Suppressor macrophage treated with lipopolysaccharide for 4 hours (primary cell): ENCODE results near the gene PODNL1.
A peak's percentile ranks its signal among the peaks of the same experiment; 100 is the strongest.
"Not testable (repeated sequence)": the region's sequence is repeated elsewhere in the genome, so short reads cannot be mapped to it uniquely, and the experiment has no call there.

Experiments
- DNase-seq: peaks from one replicate; pipeline ENCODE4 v3.0.0-alpha.2; 2020

The PODNL1 gene

GRCh38 chr19:13923194-13923987 lies 14.8 kb downstream of the PODNL1 start:
- no peak for DNase-seq

GRCh38 chr19:13922118-13922517 lies 16.1 kb downstream of the PODNL1 start:
- DNase-seq, result not testable (repeated sequence)

- peak; percentile 29 for DNase-seq
Measured at GRCh38 chr19:13920940-13921747, 17.1 kb downstream of the PODNL1 start.

- no peak for DNase-seq
Measured at GRCh38 chr19:13920524-13920923, 17.7 kb downstream of the PODNL1 start.

GRCh38 chr19:13918726-13919411 lies 19.3 kb downstream of the PODNL1 start:
- no peak for DNase-seq

DNA sequence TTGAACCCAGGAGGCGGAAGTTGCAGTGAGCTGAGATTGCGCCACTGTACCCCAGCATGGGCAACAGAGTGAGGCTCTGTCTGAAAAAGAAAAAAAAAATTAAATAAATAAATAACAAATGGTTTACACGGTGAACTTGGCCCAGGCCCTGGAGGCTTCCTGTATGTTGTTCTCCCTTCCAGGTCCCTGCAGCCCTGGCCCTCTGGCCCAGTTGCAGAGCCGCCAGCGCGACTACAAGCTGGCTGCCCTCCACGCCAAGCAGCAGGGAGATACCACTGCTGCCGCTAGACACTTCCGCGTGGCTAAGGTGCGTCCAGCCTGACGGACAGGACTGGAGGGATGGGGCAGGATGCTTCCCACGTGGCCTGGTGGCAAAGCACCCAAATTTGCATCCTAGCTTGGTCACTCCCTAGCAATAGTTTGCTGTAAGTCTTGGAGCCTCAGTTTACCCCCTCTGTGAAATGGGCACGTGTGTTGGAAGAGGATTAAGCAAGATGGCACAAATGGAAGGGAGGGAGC lies 20.3 kb downstream of the PODNL1 start:
- no peak for DNase-seq

DNA sequence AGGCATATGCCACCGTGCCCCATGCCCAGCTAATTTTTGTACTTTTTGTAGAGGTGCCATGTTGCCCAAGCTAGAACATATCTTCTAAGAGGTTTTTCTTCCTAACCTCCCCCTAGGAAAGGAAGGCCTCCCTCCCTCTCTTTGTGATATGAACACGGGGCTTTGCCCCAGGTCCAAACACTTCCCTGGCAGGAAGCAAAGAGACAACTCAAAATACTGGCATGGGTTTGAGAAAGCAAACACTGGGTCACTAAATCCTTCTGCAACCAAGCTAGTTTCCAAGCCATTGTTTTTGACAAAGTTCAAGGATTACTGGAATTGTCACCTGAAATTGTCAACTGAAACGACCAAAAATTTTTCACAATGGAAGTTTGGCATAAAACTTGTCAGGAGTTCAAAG lies 23.4 kb downstream of the PODNL1 start:
- DNase-seq, result no peak

DNA sequence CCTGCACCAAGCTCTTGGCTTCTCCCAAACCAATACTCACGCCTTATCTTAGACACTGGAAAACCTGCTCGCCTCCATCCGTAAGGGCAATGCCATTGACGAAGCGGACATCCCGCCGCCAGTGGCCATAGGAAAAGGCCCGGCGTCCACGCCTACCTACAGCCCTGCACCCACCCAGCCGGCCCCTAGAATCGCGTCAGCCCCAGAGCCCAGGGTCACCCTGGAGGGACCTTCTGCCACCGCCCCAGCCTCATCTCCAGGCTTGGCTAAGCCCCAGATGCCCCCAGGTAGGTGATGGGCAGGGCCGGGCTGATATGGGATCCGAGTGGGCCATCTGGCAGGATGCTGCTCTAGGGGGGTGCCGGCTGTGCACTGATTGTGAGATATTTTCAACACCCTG lies 24.9 kb downstream of the PODNL1 start:
- DNase-seq, result no peak

GRCh38 chr19:13909430-13909829 lies 28.8 kb downstream of the PODNL1 start:
- no peak for DNase-seq

DNA sequence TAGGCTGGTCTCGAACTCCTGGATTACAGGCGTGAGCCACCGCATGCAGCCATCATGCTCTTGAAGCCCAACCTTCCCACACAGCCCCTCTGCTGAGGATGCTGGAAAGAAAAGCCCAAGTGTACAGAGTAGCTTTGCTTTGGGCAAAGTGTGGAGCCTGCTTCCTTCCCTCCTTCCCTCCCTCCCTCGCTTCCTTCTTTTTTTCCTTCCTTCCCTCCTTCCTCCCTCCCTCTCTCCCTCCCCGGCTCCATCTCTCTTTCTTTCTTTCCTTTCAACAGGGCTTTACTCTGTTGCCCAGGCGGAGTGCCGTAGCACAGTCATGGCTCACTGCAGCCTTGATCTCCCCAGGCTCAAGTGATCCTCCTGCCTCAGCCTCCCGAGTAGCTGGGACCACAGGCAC lies 29.5 kb downstream of the PODNL1 start:
- DNase-seq, result no peak

DNA sequence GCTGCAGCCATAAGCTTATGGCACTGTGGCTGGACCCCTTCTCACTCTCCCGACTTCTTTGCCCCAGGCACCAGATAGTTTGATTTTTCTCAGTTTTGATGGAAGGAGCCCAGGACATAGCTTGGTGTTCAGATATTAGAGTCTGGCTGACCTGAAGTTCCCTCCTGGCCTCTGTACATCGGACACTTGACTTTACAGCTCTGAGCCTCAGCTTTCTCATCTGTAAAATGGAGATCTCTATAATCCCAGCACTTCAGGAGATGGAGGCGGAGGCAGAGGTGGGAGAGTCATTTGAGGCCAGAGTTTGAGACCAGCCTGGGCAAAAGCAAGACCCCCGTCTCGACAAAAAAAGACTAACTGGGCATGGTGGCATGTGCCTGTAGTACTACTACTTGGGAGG lies 31.3 kb downstream of the PODNL1 start:
- no peak for DNase-seq

- DNase-seq, result peak; percentile 19
Measured at GRCh38 chr19:13906521-13906904, 31.7 kb downstream of the PODNL1 start.

GRCh38 chr19:13905634-13906520 lies 32.3 kb downstream of the PODNL1 start, which contains the start of the genes BRME1 and CC2D1A:
TSS of gene BRME1 (minus strand) at chr19:13906117. CDS start at chr19:13904892, 1,225 bp downstream.
TSS of gene CC2D1A (plus strand) at chr19:13906201. CDS start at chr19:13906442, 241 bp downstream.
- peak; percentile 93 for DNase-seq

- peak; percentile 25 for DNase-seq
Measured at GRCh38 chr19:13902993-13903555, 35.1 kb downstream of the PODNL1 start.

- DNase-seq, result no peak
Measured at GRCh38 chr19:13899912-13900584, 38.2 kb downstream of the PODNL1 start.

DNA sequence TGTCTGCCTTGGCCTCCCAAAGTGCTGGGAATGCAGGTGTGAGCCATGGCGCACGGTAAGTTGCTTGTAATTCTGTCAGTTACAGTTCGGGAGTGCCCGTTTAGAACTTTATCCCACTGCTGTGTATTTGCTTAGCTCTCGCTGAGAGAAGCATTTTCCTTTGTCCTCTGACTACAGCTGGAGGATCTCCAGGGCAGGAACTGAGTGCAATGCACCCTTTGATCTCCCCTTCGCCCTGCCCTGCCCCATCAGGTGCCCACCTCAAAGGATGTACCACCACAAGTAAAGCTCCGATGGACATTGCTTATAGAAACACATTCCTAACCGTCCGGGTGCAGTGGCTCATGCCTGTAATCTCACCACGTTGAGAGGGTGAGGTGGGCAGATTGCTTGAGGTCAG lies 38.8 kb downstream of the PODNL1 start:
- no peak for DNase-seq

GRCh38 chr19:13896227-13896626 lies 42.0 kb downstream of the PODNL1 start:
- no peak for DNase-seq

- no peak for DNase-seq
Measured at GRCh38 chr19:13894552-13894951, 43.7 kb downstream of the PODNL1 start.

DNA sequence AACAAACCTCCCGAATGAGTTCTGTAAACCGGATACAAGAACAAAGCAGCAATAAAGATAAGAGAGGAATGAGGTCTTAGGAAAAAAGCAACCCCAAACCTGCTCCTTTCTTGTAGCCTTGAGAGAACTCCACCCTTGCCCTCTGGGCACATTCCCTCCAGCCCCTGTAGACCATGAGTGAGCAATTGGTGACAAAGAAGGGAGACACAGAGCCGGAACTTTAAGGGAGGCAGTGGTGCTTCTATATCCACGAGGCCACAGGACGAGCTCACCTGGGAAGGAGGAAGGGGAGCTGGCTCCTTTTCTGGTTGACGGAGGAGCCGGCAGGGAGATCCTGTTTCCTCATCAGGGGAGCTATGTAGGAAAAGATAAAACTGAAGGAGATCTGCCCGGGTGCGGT lies 45.3 kb downstream of the PODNL1 start:
- DNase-seq, result no peak

DNA sequence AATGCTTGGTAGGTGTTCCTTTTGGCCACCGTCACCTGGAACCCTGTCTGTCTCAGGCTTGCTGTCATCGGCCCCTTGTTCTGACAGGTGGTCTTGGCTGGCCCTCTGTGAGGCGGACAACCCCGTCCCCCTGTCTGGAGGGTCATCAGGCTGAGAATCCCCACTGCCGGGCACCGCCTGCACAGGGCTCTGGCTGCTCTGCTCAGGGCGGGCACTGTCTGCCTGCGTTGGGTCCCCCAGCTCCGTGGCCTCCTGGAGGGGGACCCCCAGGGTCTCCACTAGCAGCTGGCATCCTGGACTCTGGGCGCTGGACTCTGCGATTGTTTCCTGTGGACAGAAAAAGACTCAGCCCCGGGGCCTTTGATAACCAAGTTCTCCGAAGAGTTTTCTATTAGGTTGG lies 48.1 kb downstream of the PODNL1 start:
- DNase-seq, result no peak

GRCh38 chr19:13888281-13888680 lies 49.9 kb downstream of the PODNL1 start:
- no peak for DNase-seq
